ENCODE data around the gene ERCC6L. TPM values are rescaled to one million over a fixed set of nuclear protein-coding genes. Genes with fewer than 3 reads are reported as not detected.

The ERCC6L gene
- total and polyA plus RNA-seq, 2 of the 4 experiments (the other 2 are of a cell fraction) = 2.3 to 5.4 TPM

GRCh38 chrX:72176981-72177380 is 61.8 kb downstream of the ERCC6L start:
- H3K4me2 ChIP-seq (ENCODE audit: low read depth, low read length) = no peak overlapping the region
- H4K5ac ChIP-seq (ENCODE audit: low read depth, low read length) = no peak overlapping the region
- peaks cover 0 to 3% of the 10 kb centered on the region in 2 experiments; a peak in 2 of 4 replicates for H3K79me1 ChIP-seq (ENCODE audit: low read depth in 1 of 2, low read length in 2 of 2)
- H2AK9ac ChIP-seq (replicated peaks; ENCODE audit: low read depth, low read length, poor library complexity) = no peak overlapping the region
- no peaks in the 10 kb centered on the region for H3K4me1 ChIP-seq (ENCODE audit: control insufficient read depth, insufficient read depth, low read length)
- no peaks in the 10 kb centered on the region for H3K36me3 ChIP-seq (ENCODE audit: control insufficient read depth, insufficient read depth, low read length)
- 83% methylated on average over 1 of the region's 2 CpGs; no CpG with 5 or more reads in 1 of the 2 experiments for WGBS, 2 experiments (ENCODE audit: extremely low coverage in 2 of 2, insufficient read length in 1 of 2)
- H3K9me3 ChIP-seq (ENCODE audit: control insufficient read depth, insufficient read depth, low read length) = no peaks in the 10 kb centered on the region
- H4K8ac ChIP-seq (ENCODE audit: low read depth in 2 of 2, low read length in 2 of 2) = no peak overlapping the region
- no peak overlapping the region for H3K4ac ChIP-seq (ENCODE audit: low read depth, low read length)
- BruUV-seq (replicated peaks) = no TSS peak
- H3K9me1 ChIP-seq (ENCODE audit: insufficient read depth, low read length) = no peaks in the 10 kb centered on the region
- H4K91ac ChIP-seq (ENCODE audit: insufficient read depth, low read depth, low read length) = no peak overlapping the region
- H3K4me3 ChIP-seq (ENCODE audit: insufficient read depth, low read depth, low read length) = no peak overlapping the region
- no peak overlapping the region for H2BK15ac ChIP-seq (ENCODE audit: low read depth, low read length)
- H3K23ac ChIP-seq (ENCODE audit: low read depth, low read length) = no peak overlapping the region
- dilution Hi-C loops (cut with HindIII; ENCODE audit: low sequenced_read_pairs, unreplicated experiment) (no loop called here), intact Hi-C loops (cut with micrococcal nuclease) (no loop called here), in situ Hi-C loops (cut with MboI; ENCODE audit: low sequenced_read_pairs) (no loop called here)
- POLR2A ChIA-PET (ENCODE audit: unreplicated experiment) = no interaction called here
- DNase-seq = no peak
- no peak overlapping the region for H3K14ac ChIP-seq (replicated peaks; ENCODE audit: low read depth, low read length)
- peaks cover 13% of the 10 kb centered on the region for H3K27me3 ChIP-seq (ENCODE audit: control insufficient read depth, insufficient read depth, low read length)
- no peak for ATAC-seq (ENCODE audit: low read depth)
- no peak overlapping the region for H2BK20ac ChIP-seq (ENCODE audit: low read depth, low read length)
- H3K27ac ChIP-seq (ENCODE audit: insufficient read depth, low read length) = no peak overlapping the region
- CTCF ChIA-PET = interaction anchor here (0.5 kb wide), 1 partner anchor 20 kb away, joined by 4 read pairs; no protein-coding TSS in a partner anchor
- no peaks in the 10 kb centered on the region for H4K20me1 ChIP-seq (ENCODE audit: insufficient read depth, low read length)
- TF ChIP-seq USF2 (IDR thresholded peaks at IDR 0.05; ENCODE audit: low read depth, low read length) = no peak
- no peak for TF ChIP-seq MAFK (IDR thresholded peaks at IDR 0.05; ENCODE audit: low read depth, low read length)
- TF ChIP-seq CTCF (conservative IDR thresholded peaks at IDR 0.05; ENCODE audit: low read depth, low read length) = no peak
- no peak for TF ChIP-seq SMC3 (IDR thresholded peaks at IDR 0.05; ENCODE audit: low read depth, low read length)
- TF ChIP-seq MXI1 (IDR thresholded peaks at IDR 0.05; ENCODE audit: borderline replicate concordance, low read depth, low read length) = no peak
- no peak for TF ChIP-seq CEBPB (IDR thresholded peaks at IDR 0.05; ENCODE audit: low read depth, low read length)
- TF ChIP-seq RFX5 (IDR thresholded peaks at IDR 0.05; ENCODE audit: low read depth, low read length) = no peak
- TF ChIP-seq MAZ (IDR thresholded peaks at IDR 0.05; ENCODE audit: borderline replicate concordance, low read depth, low read length) = no peak
- no peak for TF ChIP-seq RCOR1 (IDR thresholded peaks at IDR 0.05; ENCODE audit: insufficient replicate concordance, low read length)
- TF ChIP-seq NFE2L2 (IDR thresholded peaks at IDR 0.05; ENCODE audit: low read depth, low read length) = no peak
- no peak for TF ChIP-seq RAD21 (IDR thresholded peaks at IDR 0.05; ENCODE audit: low read length)
- TF ChIP-seq CHD1 (IDR thresholded peaks at IDR 0.05; ENCODE audit: low read depth, low read length) = no peak
- H2BK5ac ChIP-seq (ENCODE audit: low read depth, low read length, poor library complexity, severe bottlenecking) = no peak overlapping the region
- no peak overlapping the region for H2AK5ac ChIP-seq (ENCODE audit: low read depth, low read length)
- H2BK120ac ChIP-seq (ENCODE audit: low read depth, low read length) = no peak overlapping the region
- H3K18ac ChIP-seq (ENCODE audit: low read depth, low read length) = no peak overlapping the region
- H3K56ac ChIP-seq (ENCODE audit: extremely low read depth, insufficient read depth, low read length) = no peak overlapping the region
- no peak overlapping the region for H3K9ac ChIP-seq (ENCODE audit: low read depth, low read length)
- no peak overlapping the region for H2AFZ ChIP-seq (replicated peaks; ENCODE audit: low read length, poor library complexity)

Measured in IMR-90 (cell line).